Measurements from ENCODE around the gene PADI4.
A peak's percentile ranks its signal among the peaks of the same experiment; 100 is the strongest.

Gene PADI4

DNA sequence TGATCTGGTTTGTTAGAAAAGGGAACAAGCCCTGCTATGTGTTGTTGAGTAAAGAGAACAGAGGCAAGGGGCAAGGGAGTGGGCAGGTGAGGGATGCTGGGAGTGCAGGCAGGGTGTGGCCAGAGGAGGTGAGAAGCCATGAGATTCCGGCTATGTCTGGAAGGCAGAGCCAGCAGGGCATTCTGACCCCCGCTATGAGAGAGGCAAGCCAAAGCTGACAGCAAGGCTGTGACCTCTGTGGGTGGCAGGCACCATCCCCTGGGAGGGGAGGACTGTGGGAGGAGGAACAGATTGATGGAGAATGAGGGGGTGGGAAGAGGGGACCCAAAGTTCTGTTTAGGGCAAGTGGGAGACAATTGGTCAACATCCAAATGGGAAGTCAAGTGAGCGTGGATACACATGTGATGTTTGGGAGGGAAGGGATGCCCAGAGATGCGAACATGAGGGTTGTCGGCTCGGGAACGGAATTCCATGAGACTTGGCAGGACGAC lies 44.5 kb downstream of the PADI4 start:
- DNase-seq = no peak

DNA sequence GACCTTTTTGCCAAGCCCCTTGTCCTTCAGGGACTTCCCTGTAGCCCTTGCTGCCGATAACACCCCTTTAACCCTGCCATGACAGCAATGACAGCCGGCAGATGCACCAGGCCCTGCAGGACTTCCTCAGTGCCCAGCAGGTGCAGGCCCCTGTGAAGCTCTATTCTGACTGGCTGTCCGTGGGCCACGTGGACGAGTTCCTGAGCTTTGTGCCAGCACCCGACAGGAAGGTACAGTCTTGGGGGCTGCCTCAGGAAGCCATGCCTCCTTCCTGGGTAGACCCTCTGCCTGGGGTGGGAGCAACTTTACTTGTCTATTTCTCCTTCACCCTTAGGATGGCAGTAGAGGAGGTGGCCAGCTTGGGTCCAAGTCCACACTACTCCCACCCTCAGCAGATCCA lies 47.9 kb downstream of the PADI4 start:
- peak; percentile 9 for DNase-seq

DNA sequence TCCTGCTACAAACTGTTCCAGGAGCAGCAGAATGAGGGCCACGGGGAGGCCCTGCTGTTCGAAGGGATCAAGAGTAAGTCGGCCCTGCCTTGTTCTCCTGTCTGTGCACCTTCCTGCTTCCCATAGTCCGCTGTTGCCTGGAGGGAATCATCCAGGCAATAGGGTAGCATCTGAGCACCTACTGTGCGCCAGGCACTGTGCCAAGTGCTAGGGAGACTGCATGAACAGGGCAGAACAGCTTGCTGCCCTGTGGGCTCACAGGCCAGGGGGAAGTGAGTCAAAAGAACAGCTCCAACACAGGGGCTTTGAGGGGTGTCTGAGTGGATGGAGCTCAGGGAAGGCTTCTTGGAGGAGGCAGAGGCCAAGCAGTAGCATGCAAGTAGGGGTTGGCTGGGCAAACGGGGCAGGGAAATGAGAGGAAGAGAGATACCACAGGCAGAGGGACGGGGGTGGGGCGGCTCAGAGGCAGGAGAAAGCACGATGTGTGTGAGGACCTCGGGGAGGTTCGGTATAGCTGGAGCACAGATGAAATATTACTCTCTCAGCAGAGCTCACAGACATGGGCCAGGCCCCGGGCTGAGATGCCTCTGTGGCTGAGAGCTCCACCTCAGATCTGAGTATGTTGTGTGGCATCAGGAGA lies 48.5 kb downstream of the PADI4 start:
- DNase-seq = peak; percentile 8

DNA sequence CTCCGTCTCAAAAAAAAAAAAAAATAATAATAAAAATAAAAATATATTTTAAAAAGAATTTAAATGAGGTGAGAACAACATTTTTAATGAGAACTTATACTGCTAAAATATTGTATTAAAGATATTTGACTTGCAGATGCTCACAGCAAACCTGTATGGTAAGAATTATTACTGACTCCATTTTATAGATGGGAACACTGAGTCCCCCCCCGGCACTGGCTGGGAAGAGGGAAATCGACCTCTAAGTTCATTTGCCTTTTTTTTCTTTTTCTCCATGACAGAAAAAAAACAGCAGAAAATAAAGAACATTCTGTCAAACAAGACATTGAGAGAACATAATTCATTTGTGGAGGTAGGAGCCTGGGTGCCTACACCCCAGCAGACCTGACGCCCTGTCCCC lies 50.6 kb downstream of the PADI4 start:
- DNase-seq = no peak

DNA sequence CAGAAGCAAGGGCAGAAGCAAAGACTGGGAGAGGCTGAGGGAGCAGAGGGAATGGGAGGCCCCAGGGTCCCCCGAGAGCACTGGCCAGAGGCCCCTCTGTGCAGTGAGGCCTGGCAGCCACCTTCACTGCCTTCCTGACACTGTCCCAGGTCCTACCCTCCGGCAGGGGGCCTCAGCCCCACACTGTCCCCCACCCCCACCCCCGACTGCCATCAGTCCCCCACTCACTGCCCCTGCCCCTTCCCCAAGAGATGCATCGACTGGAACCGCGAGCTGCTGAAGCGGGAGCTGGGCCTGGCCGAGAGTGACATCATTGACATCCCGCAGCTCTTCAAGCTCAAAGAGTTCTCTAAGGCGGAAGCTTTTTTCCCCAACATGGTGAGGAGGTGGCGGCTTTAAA lies 51.0 kb downstream of the PADI4 start:
- DNase-seq = no peak

DNA sequence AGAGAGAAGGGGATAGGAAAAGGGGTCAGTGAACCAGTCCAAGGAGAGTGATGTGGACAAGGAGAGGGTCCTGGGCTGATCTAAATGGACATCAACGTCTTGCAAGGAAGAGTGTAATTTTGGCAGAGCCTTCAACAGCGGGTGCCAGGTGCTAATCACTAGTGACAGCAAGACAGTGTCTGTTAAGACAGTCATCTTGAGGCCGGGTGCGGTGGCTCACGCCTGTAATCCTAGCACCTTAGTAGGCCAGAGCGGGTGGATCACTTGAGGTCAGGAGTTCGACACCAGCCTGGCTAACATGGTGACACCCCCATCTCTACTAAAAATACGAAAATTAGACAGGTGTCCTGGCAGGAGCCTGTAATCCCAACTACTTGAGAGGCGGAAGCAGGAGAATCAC lies 51.8 kb downstream of the PADI4 start:
- DNase-seq = no peak

DNA sequence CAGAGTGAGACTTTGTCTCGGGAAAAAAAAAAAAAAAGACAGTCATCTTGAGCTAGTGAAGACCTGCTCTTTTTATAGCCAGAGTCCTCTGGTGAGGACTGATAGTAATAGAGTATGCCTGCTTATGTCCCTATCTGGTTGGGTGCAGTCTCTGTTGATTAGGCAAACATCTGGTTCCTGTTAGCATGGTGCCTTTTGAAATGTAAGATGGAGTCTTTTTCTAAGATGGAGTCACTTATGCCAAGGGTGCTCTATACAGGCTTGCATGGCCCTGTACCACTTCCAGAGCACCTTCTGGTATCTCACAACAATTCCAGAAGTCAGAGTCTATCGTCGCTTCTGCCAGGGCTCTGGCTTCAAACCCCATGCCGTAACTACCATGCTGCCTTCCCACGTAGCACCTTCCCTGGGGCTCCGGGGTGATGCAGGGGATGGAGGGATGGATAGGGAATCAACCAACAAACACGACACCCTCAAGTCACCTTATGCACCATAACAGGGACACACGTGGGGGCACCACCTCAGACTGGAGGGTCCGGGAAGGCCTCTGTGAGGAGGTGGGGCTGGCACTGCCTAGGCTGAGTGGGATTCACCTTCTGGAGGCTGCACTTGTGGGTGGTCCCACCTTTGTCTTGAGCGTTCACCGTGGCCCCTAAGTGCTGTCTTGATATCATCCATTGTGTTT lies 52.4 kb downstream of the PADI4 start:
- DNase-seq = no peak

DNA sequence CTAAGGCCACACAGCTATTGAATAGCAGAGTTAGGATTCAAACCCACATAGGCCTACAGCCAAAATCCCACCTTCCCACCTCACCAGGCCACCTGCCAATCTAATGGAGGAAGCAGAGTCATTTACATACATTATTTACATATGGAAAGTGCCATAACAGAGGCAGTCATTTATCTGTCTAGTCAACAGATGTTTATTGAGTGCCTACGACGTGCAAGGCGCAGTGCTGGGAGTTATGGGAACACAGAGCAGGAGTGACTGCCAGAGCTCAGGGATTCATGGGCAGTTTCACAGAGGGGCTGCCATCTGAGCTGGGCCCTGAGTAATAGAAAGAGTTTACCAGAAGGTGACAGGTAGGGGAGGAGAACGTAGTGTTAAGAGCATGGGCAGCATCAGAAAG lies 53.7 kb downstream of the PADI4 start:
- DNase-seq = no peak

DNA sequence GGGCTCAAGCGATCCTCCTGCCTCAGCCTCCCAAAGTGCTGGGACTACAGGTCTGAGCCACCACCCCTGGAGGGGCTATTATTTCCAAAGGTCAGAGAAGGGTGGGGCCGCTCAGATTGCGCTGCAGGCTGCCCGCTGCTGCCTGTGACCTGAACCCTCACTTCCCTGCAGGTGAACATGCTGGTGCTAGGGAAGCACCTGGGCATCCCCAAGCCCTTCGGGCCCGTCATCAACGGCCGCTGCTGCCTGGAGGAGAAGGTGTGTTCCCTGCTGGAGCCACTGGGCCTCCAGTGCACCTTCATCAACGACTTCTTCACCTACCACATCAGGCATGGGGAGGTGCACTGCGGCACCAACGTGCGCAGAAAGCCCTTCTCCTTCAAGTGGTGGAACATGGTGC lies 55.4 kb downstream of the PADI4 start:
- no peak for DNase-seq

DNA sequence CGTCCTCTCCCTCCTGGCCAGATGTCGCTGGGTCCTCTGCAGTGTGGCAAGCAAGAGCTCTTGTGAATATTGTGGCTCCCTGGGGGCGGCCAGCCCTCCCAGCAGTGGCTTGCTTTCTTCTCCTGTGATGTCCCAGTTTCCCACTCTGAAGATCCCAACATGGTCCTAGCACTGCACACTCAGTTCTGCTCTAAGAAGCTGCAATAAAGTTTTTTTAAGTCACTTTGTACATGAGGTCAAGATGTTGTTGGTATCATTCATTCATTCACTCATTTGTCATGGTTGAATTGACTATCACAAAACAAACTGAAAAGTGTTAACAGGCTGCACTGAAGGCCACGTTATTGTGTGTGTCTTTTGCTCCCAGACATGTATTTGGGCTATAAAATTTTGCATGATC lies 55.8 kb downstream of the PADI4 start:
- DNase-seq = no peak

DNA sequence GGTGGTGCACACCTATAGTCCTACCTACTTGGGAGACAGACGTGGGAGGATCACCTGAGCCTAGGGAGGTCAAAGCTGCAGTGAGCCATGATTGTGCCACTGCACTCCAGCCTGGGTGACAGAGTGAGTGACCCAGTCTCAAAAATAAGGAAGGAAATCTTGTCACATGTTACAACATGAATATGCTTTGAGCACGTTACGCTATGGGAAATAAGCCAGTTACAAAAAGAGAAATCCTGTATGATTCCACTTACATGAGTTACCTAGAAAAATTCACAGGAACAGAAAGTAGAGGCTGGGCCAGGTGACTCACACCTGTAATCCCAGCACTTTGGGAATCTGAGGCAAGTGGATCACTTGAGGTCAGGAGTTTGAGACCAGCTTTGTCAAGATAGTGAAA lies 57.3 kb downstream of the PADI4 start:
- DNase-seq = no peak

DNA sequence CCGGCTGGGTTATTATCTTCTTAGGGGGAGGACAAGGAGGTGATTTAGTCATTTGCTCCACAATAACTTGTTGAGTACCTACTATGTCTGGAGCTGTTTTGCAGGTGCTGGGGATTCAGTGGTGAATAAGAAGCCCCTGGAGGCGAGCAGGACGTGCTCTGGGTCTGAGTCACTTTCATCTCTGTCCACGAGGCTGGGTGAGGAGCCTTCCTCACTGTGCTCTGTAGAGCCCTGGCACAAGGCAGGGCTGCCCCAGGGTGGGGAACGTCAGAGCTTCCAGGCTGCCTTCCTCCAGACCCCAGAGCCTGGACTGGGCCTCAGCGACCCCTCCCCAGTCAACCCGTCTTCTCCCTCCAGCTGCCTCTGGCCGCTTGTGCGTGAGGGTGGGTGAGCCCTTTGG lies 61.5 kb downstream of the PADI4 start:
- DNase-seq = no peak

DNA sequence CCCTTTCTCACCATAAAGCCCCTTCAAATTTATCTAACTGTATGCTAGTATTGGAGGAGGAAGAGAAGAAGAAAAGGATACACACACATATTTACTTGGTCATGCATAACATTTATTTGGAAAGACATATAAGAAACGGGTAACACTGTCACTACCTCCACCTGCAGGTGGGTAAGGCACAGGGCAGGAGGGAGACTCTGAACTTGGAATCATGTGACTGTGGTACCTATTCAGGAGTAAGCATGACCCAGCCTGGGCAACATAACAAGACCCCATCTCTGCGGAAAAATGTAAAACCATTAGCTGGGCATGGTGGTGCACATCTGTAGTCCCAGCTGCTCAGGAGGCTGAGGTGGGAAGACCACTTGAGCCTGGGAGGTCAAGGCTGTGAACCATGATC lies 62.6 kb downstream of the PADI4 start:
- no peak for DNase-seq

DNA sequence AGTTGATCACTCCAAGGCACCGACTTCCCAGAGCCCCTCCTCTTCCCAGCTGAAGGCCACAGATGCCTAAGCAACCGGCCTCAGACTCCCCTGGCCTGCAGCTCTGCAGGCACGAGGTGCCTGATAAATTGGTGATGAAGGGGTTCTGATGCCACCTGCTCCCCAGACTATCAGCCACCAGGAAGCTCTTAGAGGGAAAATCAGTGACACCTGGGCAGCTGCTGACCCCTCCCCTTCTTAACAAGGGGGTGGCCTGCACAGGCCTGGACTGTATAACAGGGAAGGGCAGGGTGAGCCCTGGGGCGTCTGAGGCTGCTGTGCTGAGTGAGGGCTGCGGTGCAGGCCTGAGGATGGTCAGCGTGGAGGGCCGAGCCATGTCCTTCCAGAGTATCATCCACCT lies 63.9 kb downstream of the PADI4 start, which contains the start of gene PADI6:
TSS of gene PADI6 (plus strand) at position 301 of the 400 bp plus-strand sequence. CDS start at position 351, 50 bp downstream.
- no peak for DNase-seq

DNA sequence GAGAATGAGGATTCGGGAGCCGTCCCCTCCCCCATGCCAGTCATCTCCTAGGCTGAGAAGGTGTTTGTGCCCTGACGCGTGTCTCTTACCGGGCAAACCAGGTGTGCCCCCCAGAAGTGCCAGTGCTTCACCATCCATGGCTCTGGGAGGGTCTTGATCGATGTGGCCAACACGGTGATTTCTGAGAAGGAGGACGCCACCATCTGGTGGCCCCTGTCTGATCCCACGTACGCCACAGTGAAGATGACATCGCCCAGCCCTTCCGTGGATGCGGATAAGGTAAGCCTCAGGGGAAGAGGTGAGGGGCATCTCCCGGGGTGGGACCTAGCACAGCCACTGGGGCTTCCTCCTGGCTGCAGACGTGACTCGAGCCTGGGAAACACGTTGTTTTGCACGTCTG lies 65.0 kb downstream of the PADI4 start:
- DNase-seq = no peak

DNA sequence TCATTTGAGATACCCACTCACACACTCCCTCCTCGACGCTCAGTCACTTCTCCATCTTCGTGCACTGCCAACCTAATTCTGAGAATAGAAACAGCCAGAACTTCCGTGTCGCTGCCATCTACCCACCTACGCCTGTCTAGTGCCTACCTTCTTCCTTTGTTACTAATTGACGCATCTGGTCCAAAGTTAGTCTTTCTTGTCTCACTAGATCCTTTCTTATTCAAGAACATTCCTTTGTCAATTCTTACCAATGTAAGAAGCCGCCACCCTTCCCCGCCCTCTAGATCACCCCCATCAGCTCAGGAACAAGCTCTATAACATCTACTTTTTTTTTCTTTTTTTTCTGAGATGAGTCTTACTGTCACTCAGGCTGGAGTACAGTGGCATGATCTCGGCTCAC lies 67.7 kb downstream of the PADI4 start:
- no peak for DNase-seq

DNA sequence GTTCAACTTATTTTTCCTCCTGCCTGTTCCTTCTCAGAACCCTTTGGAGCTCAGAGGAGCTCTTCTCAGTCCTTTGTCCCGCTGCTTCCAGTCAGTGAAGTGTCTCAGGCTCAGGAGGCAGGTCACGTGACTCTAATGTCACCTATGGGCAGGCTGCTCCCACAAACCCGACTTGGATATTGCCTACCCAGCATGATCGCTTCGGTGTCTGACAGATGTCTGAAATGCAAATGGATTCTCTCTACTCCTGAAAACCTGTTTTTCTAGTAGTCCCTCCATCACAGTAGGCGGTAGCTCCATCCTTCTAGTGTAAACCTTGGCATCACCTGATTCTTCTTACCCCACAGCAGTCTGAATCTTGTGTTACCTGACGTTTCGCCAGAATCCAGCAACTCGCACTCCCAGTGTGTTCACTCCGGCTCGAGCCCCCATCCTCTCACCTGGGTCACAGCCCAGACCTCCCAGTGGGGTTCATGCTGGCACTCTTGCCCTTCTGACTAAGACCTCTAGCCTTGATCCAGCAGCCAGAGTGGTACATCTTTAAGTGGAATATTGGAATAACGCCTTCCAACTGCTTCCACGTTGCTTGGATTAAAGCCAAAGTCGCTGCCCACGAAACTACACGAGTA lies 69.4 kb downstream of the PADI4 start:
- no peak for DNase-seq

DNA sequence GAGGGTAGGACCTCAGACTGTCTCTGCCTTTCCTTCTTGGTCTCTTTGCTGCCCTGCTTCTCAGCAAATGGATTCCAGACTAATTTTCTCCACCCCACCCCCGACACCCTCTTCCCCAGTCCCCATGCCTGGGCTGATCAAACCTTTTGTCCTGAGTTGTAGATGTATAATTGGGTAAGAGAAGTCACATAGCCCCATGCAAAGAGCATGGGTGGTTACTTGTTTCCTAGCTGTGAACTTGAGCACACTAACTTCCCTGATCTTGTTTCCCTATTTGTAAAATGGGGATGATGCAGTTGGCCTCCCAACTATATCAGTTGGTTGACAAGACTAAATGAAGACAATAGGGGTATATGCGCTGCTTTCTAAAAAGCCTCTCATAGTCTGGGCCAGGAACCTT lies 73.2 kb downstream of the PADI4 start:
- DNase-seq = no peak

DNA sequence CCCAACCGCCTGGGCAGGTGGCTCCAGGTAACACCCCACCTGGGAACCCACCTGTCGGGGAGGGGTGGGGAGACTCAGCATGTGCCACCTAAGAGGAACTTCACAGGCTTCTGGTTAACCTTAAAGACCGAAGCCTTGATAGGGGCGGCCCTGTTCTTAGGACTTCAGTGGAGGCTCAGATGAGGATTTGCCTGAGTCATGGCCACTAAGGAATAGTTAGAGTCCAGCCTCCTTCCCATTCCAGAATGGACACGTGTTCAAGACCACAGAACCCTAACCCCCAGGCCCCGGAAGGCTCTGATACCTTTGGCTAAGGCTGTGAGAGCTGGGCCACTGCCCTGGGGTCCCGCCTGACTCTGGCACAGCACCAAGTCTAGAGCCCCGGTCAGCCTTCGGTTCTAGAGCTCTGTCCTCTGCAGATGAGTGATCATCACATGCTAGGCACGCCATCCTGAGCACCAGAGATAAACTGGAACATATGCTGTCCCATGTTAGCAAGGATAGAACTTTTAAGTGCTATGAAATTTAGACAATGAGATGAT lies 84.3 kb downstream of the PADI4 start:
- DNase-seq = no peak

DNA sequence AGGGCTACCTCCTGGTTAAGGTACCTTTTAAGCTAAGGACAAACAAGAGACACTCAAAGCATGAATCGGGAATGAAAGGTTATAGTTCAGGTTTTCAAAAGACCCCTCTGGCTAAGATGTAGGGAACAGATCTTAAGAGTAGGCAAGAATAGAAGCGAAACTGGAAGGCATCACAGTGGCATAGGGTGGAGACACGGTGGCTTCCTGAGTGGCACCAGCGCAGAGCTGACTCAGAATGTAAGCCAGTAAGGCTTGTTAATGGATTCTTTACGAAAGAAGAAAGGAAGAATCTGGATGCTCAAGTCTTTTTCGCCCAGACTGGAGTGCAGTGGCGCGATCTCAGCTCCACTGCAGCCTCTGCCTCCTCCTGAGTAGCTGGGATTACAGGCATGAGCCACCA lies 85.2 kb downstream of the PADI4 start:
- DNase-seq = no peak

DNA sequence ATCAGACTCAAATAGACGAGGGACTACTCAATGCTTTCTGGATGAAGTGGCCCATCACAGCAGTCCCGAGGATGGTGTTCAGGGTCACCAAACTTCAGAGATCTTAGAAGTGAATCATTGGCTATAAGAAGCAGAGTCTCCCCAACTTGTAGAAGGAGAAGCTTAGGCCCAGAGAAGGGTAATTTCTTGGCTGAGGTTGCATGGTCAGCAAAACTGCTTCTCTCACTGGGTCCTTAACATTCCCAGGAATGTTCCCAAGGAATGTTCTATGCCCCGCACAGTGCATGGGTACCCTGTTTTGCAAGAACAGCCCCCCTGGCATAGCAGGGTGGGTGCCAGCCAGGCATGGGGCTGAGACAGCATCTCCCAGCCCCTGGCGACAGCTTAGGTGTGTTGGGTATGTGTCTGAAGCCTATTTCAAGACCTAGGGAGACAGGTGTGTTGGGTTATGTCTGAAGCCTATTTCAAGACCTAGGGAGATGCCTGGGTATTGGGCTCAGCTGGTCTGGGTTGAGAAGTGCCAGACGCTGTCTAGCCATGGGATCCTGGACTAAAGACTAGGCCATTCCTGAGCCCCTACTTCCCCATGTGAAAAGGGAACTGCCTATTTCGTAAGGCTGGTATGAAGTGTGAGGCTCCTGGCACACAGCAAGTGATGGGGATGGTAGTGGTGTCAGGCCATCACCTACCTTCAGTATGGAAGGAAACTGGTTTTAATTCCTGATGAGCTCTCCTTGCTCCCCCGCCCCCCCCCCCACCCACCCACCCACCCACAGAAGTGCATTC lies 90.1 kb downstream of the PADI4 start:
- no peak for DNase-seq

DNA sequence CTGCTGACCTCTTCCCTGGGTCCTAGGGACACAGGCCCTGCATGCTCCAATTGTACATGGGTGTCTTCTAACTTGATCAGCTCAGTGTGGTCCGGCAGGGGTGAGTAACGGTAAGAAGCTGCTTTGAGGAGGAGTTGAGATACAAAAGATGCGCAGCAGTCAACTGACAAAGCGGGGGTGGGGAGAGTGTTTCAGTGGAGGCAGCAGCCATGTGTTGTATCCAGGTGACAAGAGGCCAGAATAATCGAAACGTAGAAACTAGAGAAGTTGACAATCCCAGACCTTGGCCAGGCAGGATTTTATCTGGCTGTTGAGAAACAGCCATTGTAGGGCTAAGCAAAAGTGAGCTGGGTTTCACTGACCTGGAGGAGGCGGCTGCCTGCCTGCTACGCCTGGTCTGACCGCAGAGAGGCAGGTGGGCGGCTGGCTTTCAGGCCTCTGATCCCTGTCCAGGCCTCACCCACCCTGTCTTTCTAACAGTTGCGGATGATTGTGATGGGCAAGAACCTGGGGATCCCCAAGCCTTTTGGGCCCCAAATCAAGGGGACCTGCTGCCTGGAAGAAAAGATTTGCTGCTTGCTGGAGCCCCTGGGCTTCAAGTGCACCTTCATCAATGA lies 92.8 kb downstream of the PADI4 start:
- DNase-seq = no peak

DNA sequence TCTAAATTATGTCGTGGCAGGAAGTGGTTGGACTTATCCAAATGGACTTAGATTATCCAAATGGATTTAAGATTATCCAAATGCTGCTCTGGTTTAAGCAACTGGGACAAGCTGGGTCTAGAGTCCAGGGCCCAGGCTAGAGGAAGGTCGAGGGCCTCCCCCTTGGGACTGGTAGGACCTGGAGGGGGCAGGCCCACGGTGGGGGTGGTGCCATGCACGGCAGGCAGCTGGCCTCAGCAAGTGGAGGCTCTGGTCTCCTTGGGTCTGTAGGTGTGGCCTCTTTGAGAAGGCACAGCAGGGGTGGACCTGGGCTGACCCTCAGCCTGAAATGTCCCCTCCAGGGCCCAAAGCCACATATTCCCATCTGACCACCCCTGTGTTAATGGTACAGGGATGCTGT lies 93.8 kb downstream of the PADI4 start:
- no peak for DNase-seq

Measured in stimulated activated CD4-positive, alpha-beta T cell treated with anti-CD3 and anti-CD28 coated beads, Interleukin-12 subunit alpha, Interleukin-12 subunit beta, amount 100 ng/mL, for 4 hours (primary cell).